Activated CD4-positive, alpha-beta T cell treated with anti-CD3 and anti-CD28 coated beads, Interleukin-2, amount 10 ng/mL, durations not matched to agents 7 days and 5 days (primary cell): ENCODE measurements around the gene PRSS53. TPM values are rescaled to one million over a fixed set of nuclear protein-coding genes. Genes with fewer than 3 reads are reported as not detected.

Experiments
- CTCF ChIA-PET: fragments of 350-600 bp; sonication (Branson Sonifier 250); formaldehyde crosslinking; loops from one replicate; lab custom pipeline; 2021; ENCODE audit warnings: antibody characterized with exemption; lab: Charles Lee
- POLR2A ChIA-PET: fragments of 350-600 bp; sonication (Branson Sonifier 250); formaldehyde crosslinking; loops from one replicate; lab custom pipeline; 2021; ENCODE audit warnings: antibody characterized with exemption; lab: Charles Lee
- DNase-seq: peaks from one replicate; pipeline ENCODE4 v3.0.0-alpha.2; 2020
- H3K27ac Mint-ChIP-seq: one replicate; pipeline ENCODE4 v1.8.0; 2021; ENCODE audit warnings: mild to moderate bottlenecking, moderate library complexity, mixed read lengths
- H3K27me3 Mint-ChIP-seq: one replicate; pipeline ENCODE4 v1.8.0; 2021; ENCODE audit warnings: mixed read lengths
- H3K36me3 Mint-ChIP-seq: one replicate; pipeline ENCODE4 v1.8.0; 2021; ENCODE audit warnings: low read depth, mixed read lengths
- H3K4me1 Mint-ChIP-seq: one replicate; pipeline ENCODE4 v1.8.0; 2021; ENCODE audit warnings: mixed read lengths
- H3K4me3 Mint-ChIP-seq: one replicate; pipeline ENCODE4 v1.8.0; 2021; ENCODE audit warnings: mild to moderate bottlenecking, moderate library complexity, mixed read lengths
- H3K9me3 Mint-ChIP-seq: one replicate; pipeline ENCODE4 v1.8.0; 2021; ENCODE audit warnings: mixed read lengths
- total RNA-seq, 2 experiments: library from RNA; stranded (reverse); gene quantifications; one replicate each; pipeline ENCODE4 v1.2.3, GENCODE V29; 2021

Gene PRSS53
- total RNA-seq, 2 experiments from 2014 or later: 3.5 to 5.7 TPM

- POLR2A ChIA-PET: no interaction called here
- H3K4me3 Mint-ChIP-seq: no peak overlapping the region
- H3K4me1 Mint-ChIP-seq: peaks cover 3% of the 10 kb centered on the region
- no peaks in the 10 kb centered on the region for H3K9me3 Mint-ChIP-seq
- DNase-seq: no peak
- peaks cover 18% of the 10 kb centered on the region for H3K36me3 Mint-ChIP-seq
- H3K27ac Mint-ChIP-seq: peak overlapping the region; percentile 76
- CTCF ChIA-PET: interaction anchor here (0.8 to 1.9 kb wide), 3 partner anchors 10 to 56 kb away, joined by 3 to 6 read pairs (median 5); no protein-coding TSS in a partner anchor
- H3K27me3 Mint-ChIP-seq: no peaks in the 10 kb centered on the region
Observed at GRCh38 chr16:31085873-31086628, 2.7 kb downstream of the PRSS53 start.

GRCh38 chr16:31085411-31085810, 3.3 kb downstream of the PRSS53 start:
- peaks cover 7% of the 10 kb centered on the region for H3K4me1 Mint-ChIP-seq
- H3K27ac Mint-ChIP-seq: no peak overlapping the region
- POLR2A ChIA-PET: no interaction called here
- DNase-seq: no peak
- H3K9me3 Mint-ChIP-seq: no peaks in the 10 kb centered on the region
- H3K36me3 Mint-ChIP-seq: peaks cover 18% of the 10 kb centered on the region
- CTCF ChIA-PET: interaction anchor here (1.9 kb wide), 1 partner anchor 57 kb away, joined by 6 read pairs; no protein-coding TSS in a partner anchor
- H3K4me3 Mint-ChIP-seq: no peak overlapping the region
- H3K27me3 Mint-ChIP-seq: no peaks in the 10 kb centered on the region

GRCh38 chr16:31084584-31085302, 4.0 kb downstream of the PRSS53 start:
- Mint-ChIP-seq H3K27ac (no peak overlapping the region), H3K27me3 (no peaks in the 10 kb centered on the region), H3K36me3 (peaks cover 17% of the 10 kb centered on the region), H3K4me3 (no peak overlapping the region), H3K4me1 (peaks cover 7% of the 10 kb centered on the region), H3K9me3 (no peaks in the 10 kb centered on the region)
- DNase-seq: no peak
- CTCF ChIA-PET: interaction anchor here (0.5 to 2.0 kb wide), 5 partner anchors 9 to 82 kb away, joined by 3 to 6 read pairs (median 4); partner anchors contain the start of genes KAT8 and VKORC1
- POLR2A ChIA-PET: interaction anchor here (1.0 kb wide), 1 partner anchor 358 kb away, joined by 6 read pairs; the partner anchor contains the start of gene ZNF843

GRCh38 chr16:31083981-31084380, 4.8 kb downstream of the PRSS53 start:
- no peaks in the 10 kb centered on the region for H3K27me3 Mint-ChIP-seq
- peaks cover 9% of the 10 kb centered on the region for H3K4me1 Mint-ChIP-seq
- no peak overlapping the region for H3K27ac Mint-ChIP-seq
- no peak for DNase-seq
- no peaks in the 10 kb centered on the region for H3K9me3 Mint-ChIP-seq
- POLR2A ChIA-PET: interaction anchor here (0.6 kb wide), 1 partner anchor 53 kb away, joined by 3 read pairs; no protein-coding TSS in a partner anchor
- CTCF ChIA-PET: interaction anchor here (0.5 to 2.0 kb wide), 6 partner anchors 10 to 83 kb away, joined by 3 to 6 read pairs (median 4); partner anchors contain the start of genes KAT8 and VKORC1
- no peak overlapping the region for H3K4me3 Mint-ChIP-seq
- H3K36me3 Mint-ChIP-seq: peaks cover 17% of the 10 kb centered on the region

- H3K27me3 Mint-ChIP-seq: no peaks in the 10 kb centered on the region
- peaks cover 9% of the 10 kb centered on the region for H3K4me1 Mint-ChIP-seq
- no peak overlapping the region for H3K4me3 Mint-ChIP-seq
- H3K27ac Mint-ChIP-seq: peak overlapping the region; percentile 54
- no peaks in the 10 kb centered on the region for H3K9me3 Mint-ChIP-seq
- DNase-seq: no peak
- ChIA-PET CTCF (interaction anchor here (0.6 to 2.0 kb wide), 3 partner anchors 17 to 37 kb away, joined by 4 to 6 read pairs (median 4); partner anchors contain the start of gene KAT8), POLR2A (interaction anchor here (0.6 kb wide), 1 partner anchor 53 kb away, joined by 3 read pairs; no protein-coding TSS in a partner anchor)
- H3K36me3 Mint-ChIP-seq: peaks cover 21% of the 10 kb centered on the region
Observed at GRCh38 chr16:31083556-31083955, 5.2 kb downstream of the PRSS53 start.

GRCh38 chr16:31083081-31083480, 5.7 kb downstream of the PRSS53 start:
- ChIA-PET POLR2A (no interaction called here), CTCF (interaction anchor here (2.0 kb wide), 1 partner anchor 18 kb away, joined by 6 read pairs; no protein-coding TSS in a partner anchor)
- Mint-ChIP-seq H3K27me3 (no peaks in the 10 kb centered on the region), H3K36me3 (peaks cover 23% of the 10 kb centered on the region), H3K9me3 (no peaks in the 10 kb centered on the region), H3K4me1 (peaks cover 9% of the 10 kb centered on the region), H3K27ac (peak overlapping the region; percentile 54), H3K4me3 (no peak overlapping the region)
- DNase-seq: no peak

- POLR2A ChIA-PET: no interaction called here
- Mint-ChIP-seq H3K27ac (peak overlapping the region; percentile 47), H3K27me3 (no peaks in the 10 kb centered on the region), H3K36me3 (peaks cover 29% of the 10 kb centered on the region), H3K4me3 (no peak overlapping the region), H3K4me1 (peaks cover 9% of the 10 kb centered on the region), H3K9me3 (no peaks in the 10 kb centered on the region)
- DNase-seq: no peak
- CTCF ChIA-PET: no interaction called here
Observed at GRCh38 chr16:31082368-31083045, 6.2 kb downstream of the PRSS53 start.

GRCh38 chr16:31081428-31082351, 7.1 kb downstream of the PRSS53 start:
- DNase-seq: no peak
- Mint-ChIP-seq H3K27ac (peak overlapping the region; percentile 47), H3K9me3 (no peaks in the 10 kb centered on the region), H3K27me3 (no peaks in the 10 kb centered on the region), H3K4me1 (peaks cover 9% of the 10 kb centered on the region), H3K4me3 (no peak overlapping the region), H3K36me3 (peaks cover 36% of the 10 kb centered on the region)
- ChIA-PET CTCF (interaction anchor here (1.9 kb wide), 1 partner anchor 11 kb away, joined by 4 read pairs; no protein-coding TSS in a partner anchor), POLR2A (no interaction called here)

- CTCF ChIA-PET: interaction anchor here (0.8 to 1.9 kb wide), 2 partner anchors 10 to 17 kb away, joined by 3 to 4 read pairs; no protein-coding TSS in a partner anchor
- DNase-seq: no peak
- POLR2A ChIA-PET: no interaction called here
Observed at GRCh38 chr16:31080756-31081419, 7.9 kb downstream of the PRSS53 start.

GRCh38 chr16:31080035-31080629, 8.6 kb downstream of the PRSS53 start:
- DNase-seq: no peak
- Mint-ChIP-seq H3K27ac (no peak overlapping the region), H3K27me3 (no peaks in the 10 kb centered on the region), H3K4me3 (no peak overlapping the region), H3K4me1 (peaks cover 18% of the 10 kb centered on the region), H3K9me3 (no peaks in the 10 kb centered on the region), H3K36me3 (peaks cover 34% of the 10 kb centered on the region)
- ChIA-PET CTCF (interaction anchor here (0.8 to 1.9 kb wide), 2 partner anchors 9 to 18 kb away, joined by 3 to 4 read pairs; no protein-coding TSS in a partner anchor), POLR2A (no interaction called here)

More at GRCh38 chr16:31080756-31081419, 7.9 kb downstream of the PRSS53 start:
- Mint-ChIP-seq H3K9me3 (no peaks in the 10 kb centered on the region), H3K4me3 (no peak overlapping the region), H3K36me3 (peaks cover 36% of the 10 kb centered on the region), H3K4me1 (peaks cover 11% of the 10 kb centered on the region), H3K27ac (no peak overlapping the region), H3K27me3 (no peaks in the 10 kb centered on the region)
